GM19193 (cell line): ENCODE data around the gene CCNJ.

Experiments
- POLR2A ChIP-seq: IDR thresholded peaks from 4 replicates; pipeline ENCODE4 v1.6.1; 2011; ENCODE audit not compliant: insufficient read depth, insufficient read length; ENCODE audit errors: extremely low read depth

Gene CCNJ

GRCh38 chr10:96047004-96047649 lies 3.7 kb downstream of the CCNJ start:
- no peak for TF ChIP-seq POLR2A

GRCh38 chr10:96049340-96049739 lies 6.0 kb downstream of the CCNJ start:
- TF ChIP-seq POLR2A, result no peak

- TF ChIP-seq POLR2A, result no peak
These were observed 10.6 kb downstream of the CCNJ start for GRCh38 chr10:96053985-96054384.

- no peak for TF ChIP-seq POLR2A
These were observed 13.4 kb downstream of the CCNJ start for GRCh38 chr10:96056787-96057186.

- no peak for TF ChIP-seq POLR2A
These were observed 17.8 kb downstream of the CCNJ start for GRCh38 chr10:96061232-96061631.

DNA sequence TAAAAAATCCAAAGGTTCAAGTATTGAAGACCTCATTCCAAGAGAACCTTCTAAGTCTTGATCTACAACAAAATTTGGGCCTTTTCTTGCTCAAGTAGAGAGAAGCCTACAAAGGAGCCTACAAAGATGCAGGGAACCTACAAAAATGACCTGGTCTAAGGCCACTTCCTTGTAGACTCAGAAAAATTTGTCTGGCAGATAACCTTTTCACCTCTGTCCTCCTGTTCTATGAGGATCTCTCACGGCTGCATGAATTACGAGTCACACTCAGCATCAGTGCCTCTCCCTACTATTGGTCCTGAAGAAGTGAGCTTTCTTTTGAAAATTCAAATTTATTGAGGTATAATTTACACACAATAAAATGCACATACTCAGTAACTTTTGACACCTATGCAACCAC lies 29.3 kb downstream of the CCNJ start:
- TF ChIP-seq POLR2A, result no peak

DNA sequence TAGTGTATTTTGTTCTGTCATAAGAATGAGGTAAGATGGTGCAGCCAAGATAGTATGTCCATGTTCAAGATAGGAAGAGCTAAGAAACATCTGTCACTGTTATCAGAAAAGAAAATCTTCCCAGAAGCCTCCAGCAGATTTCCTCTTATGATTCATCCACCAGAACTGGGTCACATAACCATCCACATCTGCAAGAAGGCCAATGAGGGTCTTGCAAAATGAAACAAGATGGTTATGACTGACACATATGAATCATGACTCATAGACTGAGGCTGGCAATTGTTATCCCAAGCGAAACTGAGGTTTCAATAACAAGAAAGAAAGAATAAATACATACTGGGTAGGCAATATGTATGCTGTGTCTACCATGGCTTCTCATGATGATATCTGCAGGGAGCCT lies 30.3 kb downstream of the CCNJ start:
- no peak for TF ChIP-seq POLR2A

GRCh38 chr10:96074776-96075175 lies 31.4 kb downstream of the CCNJ start:
- TF ChIP-seq POLR2A, result no peak

DNA sequence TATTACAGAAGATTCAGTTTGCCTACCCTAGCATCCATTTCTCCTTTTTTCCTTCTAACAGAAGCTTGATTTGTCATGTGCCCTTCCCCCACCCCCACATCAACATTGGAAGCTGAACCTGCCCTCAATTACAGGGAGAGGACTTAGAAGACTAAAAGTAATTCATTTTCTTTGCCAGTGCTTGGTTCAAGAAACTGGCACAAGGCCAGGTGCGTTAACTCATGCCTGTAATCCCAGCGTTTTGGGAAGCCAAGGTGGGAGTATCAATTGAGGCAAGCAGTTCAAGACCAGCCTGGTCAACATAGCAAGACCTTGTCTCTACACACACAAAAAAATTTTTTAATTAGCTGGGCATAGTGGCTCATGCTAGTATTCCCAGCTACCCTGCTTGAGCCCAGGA lies 32.6 kb downstream of the CCNJ start:
- no peak for TF ChIP-seq POLR2A

DNA sequence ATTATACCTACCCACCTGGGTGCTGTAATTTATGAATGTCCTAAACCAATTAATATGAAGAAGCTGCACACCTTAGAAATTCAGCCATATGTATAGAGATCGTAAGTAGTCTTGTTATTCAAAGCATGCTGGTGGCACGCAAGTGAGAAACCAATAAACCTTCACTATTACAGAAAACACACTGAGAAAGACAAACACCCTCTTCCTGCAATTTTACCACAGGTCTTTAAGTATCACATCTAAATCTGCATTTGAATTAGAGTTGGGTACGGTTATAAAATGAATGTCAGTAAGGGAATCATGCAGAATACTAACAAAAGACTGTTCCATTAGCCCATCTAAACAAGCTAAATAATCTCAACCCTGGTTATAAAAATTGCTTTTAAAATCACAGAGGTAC lies 33.8 kb downstream of the CCNJ start:
- TF ChIP-seq POLR2A, result no peak

DNA sequence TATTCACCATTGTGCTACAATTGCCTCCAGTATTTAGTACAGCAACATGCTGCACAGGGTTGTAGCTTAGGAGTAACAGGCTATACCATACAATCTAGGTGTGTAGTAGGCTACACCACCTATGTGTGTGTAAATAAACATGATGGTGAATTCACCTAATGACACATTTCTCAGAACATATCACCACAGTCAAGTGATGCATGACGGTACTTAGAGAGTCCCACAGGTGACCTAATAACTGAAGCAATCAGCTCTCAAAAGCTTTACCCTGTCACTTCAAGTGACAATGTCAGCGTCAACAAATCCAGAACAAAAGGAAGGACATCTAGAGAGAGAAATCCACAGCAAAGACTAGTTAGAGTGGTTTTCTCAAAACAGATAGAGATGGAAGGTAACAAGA lies 38.8 kb downstream of the CCNJ start:
- TF ChIP-seq POLR2A, result no peak

- no peak for TF ChIP-seq POLR2A
These were observed 39.4 kb downstream of the CCNJ start for GRCh38 chr10:96082748-96083147.

DNA sequence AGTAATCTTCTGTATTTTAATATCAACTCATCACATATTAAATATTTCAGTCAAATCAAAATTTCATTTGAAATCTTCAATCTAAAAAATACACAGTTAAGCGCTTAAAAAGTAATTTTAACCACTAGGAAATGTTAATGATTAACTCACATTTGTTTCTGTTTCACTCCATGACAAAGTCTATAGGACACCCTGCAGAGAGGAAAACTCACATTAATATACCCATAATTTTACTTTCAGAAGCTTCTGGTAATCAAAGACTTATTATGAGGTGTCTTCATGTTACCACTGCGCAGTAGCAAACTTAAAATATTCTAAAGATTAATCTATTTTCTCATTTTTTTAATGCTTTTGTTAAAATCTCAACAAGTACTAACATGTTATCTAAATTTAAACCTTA lies 45.7 kb downstream of the CCNJ start:
- no peak for TF ChIP-seq POLR2A

GRCh38 chr10:96089670-96090462 lies 46.5 kb downstream of the CCNJ start:
- peak; percentile 94 for TF ChIP-seq POLR2A

GRCh38 chr10:96090463-96090800 lies 47.0 kb downstream of the CCNJ start:
- no peak for TF ChIP-seq POLR2A

- TF ChIP-seq POLR2A, result no peak
These were observed 49.8 kb downstream of the CCNJ start for GRCh38 chr10:96092999-96093767.
